Neural progenitor cell (in vitro differentiated cells): ENCODE data around the gene MN1.

ENCODE experiments used
- CTCF ChIP-seq: fragments of 200-600 bp; sonication (generic); IDR thresholded peaks from 2 replicates; pipeline ENCODE4 v1.5.1; 2017; ENCODE audit warnings: antibody characterized with exemption, mild to moderate bottlenecking
- EZH2 ChIP-seq: fragments of 200-600 bp; sonication (generic); IDR thresholded peaks from 2 replicates; pipeline ENCODE4 v1.6.1; 2017; ENCODE audit warnings: antibody characterized with exemption, mild to moderate bottlenecking, moderate library complexity
- EZH2phosphoT487 ChIP-seq: fragments of 200-600 bp; sonication (generic); IDR thresholded peaks from 2 replicates; pipeline ENCODE4 v1.6.1; 2017; ENCODE audit warnings: antibody characterized with exemption

GRCh38 chr22:27766679-27767078 lies 34.9 kb downstream of the MN1 start:
- TF ChIP-seq CTCF (no peak), EZH2phosphoT487 (no peak), EZH2 (no peak)
